SKM-1 treated with dmso at 0.1 percent for 144 hours (cell line): ENCODE data around the gene EBF3.

Source experiments
- DNase-seq: peaks from one replicate; lab custom pipeline; 2025; ENCODE audit not compliant: unreplicated experiment; lab: John Stamatoyannopoulos, UW

Gene EBF3

GRCh38 chr10:129912166-129912917 is 51.7 kb downstream of the EBF3 start:
- no peak for DNase-seq

GRCh38 chr10:129911451-129912165 is 52.5 kb downstream of the EBF3 start:
- no peak for DNase-seq

GRCh38 chr10:129910861-129911260 is 53.2 kb downstream of the EBF3 start:
- no peak for DNase-seq

GRCh38 chr10:129909531-129910256 is 54.4 kb downstream of the EBF3 start:
- no peak for DNase-seq

GRCh38 chr10:129909080-129909479 is 55.0 kb downstream of the EBF3 start:
- no peak for DNase-seq

- DNase-seq = no peak
Measured at GRCh38 chr10:129908406-129908805, 55.7 kb downstream of the EBF3 start.

DNA sequence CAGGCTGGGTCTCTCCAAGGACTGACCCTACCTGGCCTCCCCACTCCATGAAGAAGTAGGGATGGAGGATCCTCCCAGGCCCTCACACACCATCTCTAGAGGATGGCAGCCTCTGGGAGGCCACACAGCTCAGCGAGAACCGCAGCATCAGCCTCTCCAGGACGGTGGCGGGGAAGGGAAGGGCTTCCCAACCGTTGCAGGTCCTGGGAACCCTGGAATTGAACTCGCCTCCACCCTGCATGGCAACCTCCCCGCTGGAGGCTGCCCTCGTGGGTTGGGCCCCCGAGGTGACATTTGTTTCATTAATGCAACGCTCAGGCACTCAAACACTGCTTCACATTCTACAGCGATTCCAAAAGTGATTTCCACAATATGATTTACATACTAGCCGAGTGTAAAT is 58.5 kb downstream of the EBF3 start:
- no peak for DNase-seq

DNA sequence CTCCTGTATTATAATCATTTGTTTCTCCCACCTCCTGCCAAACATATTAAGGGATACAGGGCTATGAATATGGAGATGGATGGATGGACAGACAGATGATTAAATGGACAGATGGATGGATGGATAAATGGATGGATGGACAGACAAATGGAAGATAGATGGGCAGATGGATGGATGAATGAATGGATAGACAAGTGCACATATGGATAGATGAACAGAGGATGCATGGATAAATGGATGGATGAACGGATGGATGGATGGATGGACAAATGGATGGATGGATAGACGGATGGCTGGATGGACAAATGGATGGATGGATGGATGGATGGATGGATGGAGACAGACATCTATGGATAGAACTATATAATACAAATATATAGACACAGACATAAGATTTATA is 59.8 kb downstream of the EBF3 start:
- no peak for DNase-seq

GRCh38 chr10:129901389-129902006 is 62.6 kb downstream of the EBF3 start:
- DNase-seq = no peak

- no peak for DNase-seq
Measured at GRCh38 chr10:129900825-129901224, 63.2 kb downstream of the EBF3 start.

DNA sequence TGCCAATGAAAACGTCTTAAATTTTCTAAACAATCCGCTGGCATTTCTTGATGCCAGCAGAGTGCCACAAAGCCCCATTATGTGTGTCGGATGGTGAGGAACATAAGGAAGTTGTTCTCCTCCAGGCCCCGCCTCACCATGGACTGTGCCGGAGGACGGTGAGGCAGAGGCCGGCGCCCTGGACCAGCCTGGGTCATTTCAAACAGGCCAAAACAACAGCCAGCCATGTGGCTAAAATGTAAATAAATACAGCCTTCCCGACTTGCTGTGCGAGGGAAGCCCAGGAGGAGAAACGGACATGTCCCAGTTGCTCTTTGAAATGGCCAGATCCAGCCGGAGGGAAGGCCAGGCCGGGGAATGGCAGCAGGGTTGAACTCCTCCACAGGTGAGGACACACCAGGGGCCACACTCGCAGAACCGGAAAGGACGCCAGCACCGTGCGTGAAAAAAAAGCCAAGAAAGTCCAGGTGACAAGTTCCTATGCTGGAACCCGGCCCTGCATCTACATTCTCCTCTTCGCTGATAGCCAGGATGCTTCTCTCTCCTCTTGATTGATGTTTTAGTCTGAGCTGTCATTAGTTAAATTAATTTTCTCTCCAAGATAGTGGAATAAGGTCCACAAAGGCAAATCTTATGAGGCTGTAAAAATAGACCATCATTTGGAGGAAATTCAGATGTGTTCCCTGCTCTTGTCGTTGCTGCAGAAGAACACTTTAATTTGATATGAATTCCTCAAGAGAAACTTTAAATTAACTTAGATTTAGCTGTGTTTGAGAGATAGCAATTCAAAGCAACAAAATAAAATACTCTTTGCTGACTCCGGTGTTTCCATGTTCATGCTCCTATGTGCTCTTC is 64.6 kb downstream of the EBF3 start:
- DNase-seq = no peak

DNA sequence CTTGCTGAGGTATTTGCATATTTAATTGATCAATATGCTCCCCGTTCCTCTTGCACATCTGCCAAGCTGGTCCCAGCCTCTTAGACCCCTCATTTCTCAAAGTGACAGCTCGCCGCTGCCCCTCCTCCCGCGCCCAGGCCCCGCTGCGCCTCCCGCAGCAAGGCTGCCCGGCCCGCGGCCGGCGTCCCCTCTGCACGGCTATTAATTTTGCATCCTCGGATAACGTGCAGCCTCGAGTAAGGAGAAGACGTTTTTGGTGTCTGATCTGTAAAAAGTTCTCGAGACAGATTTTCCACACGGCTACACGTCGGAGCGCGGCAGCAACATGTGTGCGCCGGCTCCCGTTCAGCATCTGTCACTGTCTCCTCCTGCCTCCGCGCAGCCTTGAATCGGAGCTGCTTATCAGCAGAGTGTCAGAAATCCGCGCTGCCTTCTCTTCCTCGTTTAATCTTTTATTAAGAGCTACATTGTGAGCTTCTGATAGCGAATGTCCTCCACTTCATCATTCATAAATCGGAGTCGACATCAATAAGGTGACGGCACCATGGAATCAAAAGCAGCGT is 65.3 kb downstream of the EBF3 start:
- no peak for DNase-seq

DNA sequence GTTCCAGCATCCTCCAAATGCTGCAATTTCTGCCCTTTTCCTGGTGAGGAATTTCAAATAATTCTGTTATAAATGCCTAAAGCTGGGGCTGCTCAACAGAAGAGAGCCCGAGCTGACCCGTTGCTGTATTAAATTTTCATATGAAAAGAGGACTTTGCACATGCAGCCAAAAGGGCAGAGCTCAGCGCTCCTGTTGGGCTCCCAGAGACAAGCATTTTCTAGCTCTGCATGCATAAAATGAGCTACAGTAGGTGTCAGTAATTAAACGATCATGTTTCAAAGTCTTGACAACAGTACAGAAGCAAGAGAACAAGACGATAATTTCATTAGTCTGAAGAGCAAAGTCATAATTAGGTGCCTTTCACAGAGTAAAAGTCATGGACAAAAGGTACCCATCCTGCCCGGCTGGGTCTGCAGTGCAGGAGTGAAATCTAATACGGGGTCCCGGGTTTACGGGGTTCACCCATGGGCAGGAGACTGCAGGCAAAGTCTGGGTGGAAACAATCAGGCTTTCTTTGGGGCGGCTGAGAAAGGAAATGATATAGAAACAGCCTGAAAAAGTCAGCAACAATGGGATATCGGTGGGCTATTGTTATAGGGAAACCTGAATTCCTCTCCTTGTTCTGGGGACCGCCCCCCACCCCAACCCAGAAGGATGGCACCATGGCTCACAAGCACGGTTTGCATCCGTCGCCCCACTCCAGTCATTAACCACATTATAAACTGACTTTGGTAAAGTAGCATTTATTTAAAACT is 66.0 kb downstream of the EBF3 start:
- DNase-seq = no peak

DNA sequence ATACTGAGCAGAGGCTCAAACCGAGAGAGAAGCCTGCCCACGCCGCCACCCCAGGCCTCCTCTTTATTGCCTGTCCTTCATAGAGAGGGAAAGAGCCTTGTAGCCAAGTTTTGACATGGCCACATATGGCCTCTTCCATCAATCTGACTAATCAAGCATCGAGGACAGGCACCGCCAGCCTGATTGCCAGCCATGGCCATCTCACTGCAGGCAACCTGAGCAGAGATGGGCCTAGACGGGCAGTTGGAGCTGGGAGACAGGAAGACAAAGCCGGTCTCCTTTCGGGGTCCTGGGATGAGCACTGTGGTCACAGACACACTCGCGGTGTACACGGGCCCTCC is 67.2 kb downstream of the EBF3 start:
- no peak for DNase-seq

DNA sequence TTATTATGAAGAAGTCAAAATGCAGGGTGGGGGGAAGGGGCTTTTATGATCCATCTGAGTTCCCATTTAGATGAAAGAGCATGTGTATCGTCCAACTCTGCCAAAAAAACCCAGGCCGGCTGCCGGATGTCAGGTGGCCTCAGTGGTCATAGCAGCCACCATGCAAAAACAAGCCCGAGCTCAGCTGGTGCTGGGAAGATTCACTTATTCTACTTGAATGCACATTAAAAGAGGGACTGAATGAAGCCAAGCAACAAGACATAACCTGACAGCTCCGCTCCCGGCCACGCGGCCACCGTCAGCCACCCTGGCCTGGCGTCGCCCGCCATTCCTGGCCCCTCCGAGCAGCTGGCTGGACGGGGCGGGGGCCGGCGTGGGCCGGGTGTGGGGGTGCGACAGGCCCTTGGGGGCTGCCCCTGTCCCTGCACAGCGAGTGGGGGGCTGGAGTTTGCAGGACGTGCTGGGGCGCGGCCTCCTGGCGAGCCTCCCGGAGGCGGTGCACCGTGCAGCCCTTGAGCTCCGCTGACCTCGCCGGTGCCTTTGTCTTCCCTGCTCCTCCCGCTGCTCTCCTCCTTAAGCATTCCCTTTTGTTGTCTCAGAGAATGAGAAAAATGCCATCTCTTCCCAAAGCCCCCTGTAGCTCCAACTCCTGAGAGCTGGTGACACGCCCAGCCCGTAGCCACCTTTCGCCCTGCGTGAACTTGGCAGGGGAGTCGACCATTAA is 67.8 kb downstream of the EBF3 start:
- DNase-seq = no peak

DNA sequence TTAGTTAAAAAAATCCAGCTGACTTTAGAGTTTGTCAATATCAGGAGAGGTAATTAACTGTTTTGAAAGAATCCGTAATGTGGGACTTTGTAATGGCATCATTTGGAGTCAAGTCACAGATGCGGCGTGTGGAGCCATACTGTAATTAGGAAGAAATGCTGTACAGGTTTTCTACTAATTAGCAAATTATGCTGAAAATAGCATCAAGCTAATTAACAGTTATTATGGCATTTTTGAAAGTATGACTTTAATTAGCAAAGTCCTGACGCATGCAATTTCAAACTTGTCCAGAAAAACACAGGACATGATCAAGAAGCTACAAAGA is 68.3 kb downstream of the EBF3 start:
- no peak for DNase-seq

DNA sequence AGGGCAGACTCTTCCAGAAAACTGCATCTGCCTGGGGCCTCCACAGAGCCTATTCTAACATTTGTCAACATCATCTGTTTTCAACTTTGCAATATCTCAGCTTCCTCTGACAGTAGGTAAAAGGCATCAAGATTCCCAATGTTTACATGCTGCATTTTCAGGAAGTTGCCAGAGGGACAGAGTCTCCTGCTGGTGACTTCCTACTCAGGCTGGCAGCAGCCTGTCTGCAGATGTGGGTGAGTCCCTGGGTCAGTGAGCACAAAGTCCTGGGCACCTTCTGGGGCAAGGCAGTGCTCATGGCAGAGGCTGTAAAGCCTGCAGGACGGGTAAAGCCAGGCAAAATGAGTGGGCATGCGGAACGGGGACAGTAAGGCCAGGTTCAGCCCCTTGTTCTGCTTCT is 69.4 kb downstream of the EBF3 start:
- no peak for DNase-seq

- DNase-seq = no peak
Measured at GRCh38 chr10:129893104-129894089, 70.7 kb downstream of the EBF3 start.
